ENCODE results near the gene PCMT1.

GRCh38 chr6:149809798-149810197, 60.3 kb downstream of the PCMT1 start:
- no peak for TF ChIP-seq POLR2A (IDR thresholded peaks at IDR 0.05)
- TF ChIP-seq CTCF (IDR thresholded peaks at IDR 0.05), result no peak
